Measurements from ENCODE around the gene UQCR10.

Gene UQCR10

GRCh38 chr22:29734838-29735237 is 32.3 kb upstream of the UQCR10 start:
- H3K27ac ChIP-seq: peak overlapping the region; percentile 77
- ChIA-PET POLR2A (ENCODE audit: low non-redundant PET) (no interaction called here), CTCF (no interaction called here)
- DNase-seq (ENCODE audit: low spot score): no peak
- TF ChIP-seq, protein P1, sequence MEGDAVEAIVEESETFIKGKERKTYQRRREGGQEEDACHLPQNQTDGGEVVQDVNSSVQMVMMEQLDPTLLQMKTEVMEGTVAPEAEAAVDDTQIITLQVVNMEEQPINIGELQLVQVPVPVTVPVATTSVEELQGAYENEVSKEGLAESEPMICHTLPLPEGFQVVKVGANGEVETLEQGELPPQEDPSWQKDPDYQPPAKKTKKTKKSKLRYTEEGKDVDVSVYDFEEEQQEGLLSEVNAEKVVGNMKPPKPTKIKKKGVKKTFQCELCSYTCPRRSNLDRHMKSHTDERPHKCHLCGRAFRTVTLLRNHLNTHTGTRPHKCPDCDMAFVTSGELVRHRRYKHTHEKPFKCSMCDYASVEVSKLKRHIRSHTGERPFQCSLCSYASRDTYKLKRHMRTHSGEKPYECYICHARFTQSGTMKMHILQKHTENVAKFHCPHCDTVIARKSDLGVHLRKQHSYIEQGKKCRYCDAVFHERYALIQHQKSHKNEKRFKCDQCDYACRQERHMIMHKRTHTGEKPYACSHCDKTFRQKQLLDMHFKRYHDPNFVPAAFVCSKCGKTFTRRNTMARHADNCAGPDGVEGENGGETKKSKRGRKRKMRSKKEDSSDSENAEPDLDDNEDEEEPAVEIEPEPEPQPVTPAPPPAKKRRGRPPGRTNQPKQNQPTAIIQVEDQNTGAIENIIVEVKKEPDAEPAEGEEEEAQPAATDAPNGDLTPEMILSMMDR (conservative IDR thresholded peaks at IDR 0.05; ENCODE audit: low read depth): no peak

GRCh38 chr22:29735416-29735815 is 31.8 kb upstream of the UQCR10 start:
- ChIA-PET CTCF (no interaction called here), POLR2A (ENCODE audit: low non-redundant PET) (no interaction called here)
- H3K27ac ChIP-seq: peak overlapping the region; percentile 77
- TF ChIP-seq, protein P1 (conservative IDR thresholded peaks at IDR 0.05; ENCODE audit: low read depth): no peak
- no peak for DNase-seq (ENCODE audit: low spot score)

DNA sequence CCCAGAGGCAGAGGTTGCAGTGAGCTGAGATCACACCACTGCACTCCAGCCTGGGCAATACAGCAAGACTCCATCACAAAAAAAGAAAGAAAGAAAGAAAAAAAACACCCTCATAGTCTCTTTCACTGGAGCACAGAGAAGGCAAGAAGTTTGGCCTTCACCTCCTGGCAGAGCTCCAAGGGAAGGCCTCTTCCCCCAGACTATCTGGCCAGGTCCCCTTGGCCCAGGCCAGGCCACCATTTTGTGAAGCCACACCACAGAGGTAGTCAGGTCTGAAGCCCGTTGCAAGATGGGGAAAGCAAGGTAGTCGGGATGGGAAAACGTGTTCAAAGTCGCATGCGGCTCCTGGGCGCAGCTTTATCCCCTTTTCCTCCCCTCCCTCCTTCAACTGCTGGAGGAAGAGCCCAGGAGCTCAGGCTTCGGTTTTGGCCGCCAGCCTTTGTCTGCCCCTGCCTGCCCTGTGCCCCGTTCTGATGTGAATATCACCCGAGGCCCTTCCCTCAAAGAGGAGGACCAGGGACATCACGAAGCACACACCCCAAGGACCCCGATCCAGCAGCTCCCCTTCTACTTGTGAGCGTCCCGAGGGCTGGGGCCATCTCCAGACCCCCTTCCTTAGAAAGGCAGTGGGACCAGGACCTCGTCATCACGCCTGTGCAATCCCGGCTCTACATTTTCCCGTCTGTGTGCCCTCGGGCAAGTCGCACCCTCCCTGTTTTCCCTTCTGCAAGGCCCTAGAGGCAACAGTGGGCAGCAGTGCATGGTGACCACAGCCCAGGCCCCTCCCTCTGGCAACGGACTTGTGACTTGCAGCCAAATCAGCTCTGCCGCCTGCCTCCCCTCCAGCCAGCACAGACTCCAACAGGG is 29.7 kb upstream of the UQCR10 start:
- ChIA-PET POLR2A (ENCODE audit: low non-redundant PET) (no interaction called here), CTCF (no interaction called here)
- TF ChIP-seq, protein P1 (conservative IDR thresholded peaks at IDR 0.05; ENCODE audit: low read depth): no peak
- no peak for DNase-seq (ENCODE audit: low spot score)
- peak overlapping the region; percentile 16; the same call in 1 of the 2 replicates for H3K27ac ChIP-seq

- POLR2A ChIA-PET (ENCODE audit: low non-redundant PET): no interaction called here
- no peak for DNase-seq (ENCODE audit: low spot score)
- CTCF ChIA-PET: interaction anchor here (0.5 kb wide), 1 partner anchor 24 kb away, joined by 3 read pairs; no protein-coding TSS in a partner anchor
- TF ChIP-seq, protein P1 (conservative IDR thresholded peaks at IDR 0.05; ENCODE audit: low read depth): no peak
- peak overlapping the region; percentile 16 for H3K27ac ChIP-seq
Observed at GRCh38 chr22:29738118-29738815, 28.9 kb upstream of the UQCR10 start.

DNA sequence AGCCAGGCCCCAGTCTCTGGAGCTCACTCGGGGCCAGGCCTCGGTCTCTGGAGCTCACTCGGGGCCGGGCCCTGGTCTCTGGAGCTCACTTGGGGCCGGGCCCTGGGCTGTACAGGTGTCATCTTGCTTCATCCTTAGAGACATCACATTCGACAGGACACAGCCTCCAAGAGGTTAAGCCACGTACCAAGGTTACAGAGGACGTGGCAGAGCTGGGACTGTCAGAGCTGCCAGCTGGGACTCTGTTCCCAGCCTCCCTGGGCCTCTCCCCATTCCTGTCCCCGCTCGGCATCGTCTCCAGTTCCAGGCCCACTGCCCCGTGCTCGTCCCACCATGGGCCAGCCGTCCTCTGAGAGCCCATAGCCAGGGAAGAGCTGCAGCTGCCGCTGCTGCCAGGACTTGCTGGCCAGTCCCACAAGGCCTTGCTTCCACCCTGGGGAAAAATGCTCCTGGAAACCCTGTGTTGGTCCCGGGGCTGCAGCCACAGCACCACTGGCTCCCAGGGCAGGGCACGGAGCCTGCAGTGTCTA is 27.8 kb upstream of the UQCR10 start:
- H3K27ac ChIP-seq: no peak overlapping the region
- no peak for DNase-seq (ENCODE audit: low spot score)
- ChIA-PET CTCF (no interaction called here), POLR2A (ENCODE audit: low non-redundant PET) (no interaction called here)
- TF ChIP-seq, protein P1 (conservative IDR thresholded peaks at IDR 0.05; ENCODE audit: low read depth): no peak

GRCh38 chr22:29740216-29740615 is 27.0 kb upstream of the UQCR10 start:
- ChIA-PET CTCF (interaction anchor here (0.6 kb wide), 1 partner anchor 242 kb away, joined by 3 read pairs; no protein-coding TSS in a partner anchor), POLR2A (ENCODE audit: low non-redundant PET) (no interaction called here)
- TF ChIP-seq, protein P1 (conservative IDR thresholded peaks at IDR 0.05; ENCODE audit: low read depth): no peak
- H3K27ac ChIP-seq: peak overlapping the region; percentile 11; the same call in 1 of the 2 replicates
- no peak for DNase-seq (ENCODE audit: low spot score)

Data from RWPE1 (cell line).